HL-60/S4 treated with retinoic acid at 250 ng/mL for 4 days and 3 days (cell line): Measurements from ENCODE around the gene NLRP8.
"Not testable (repeated sequence)": the region's sequence is repeated elsewhere in the genome, so short reads cannot be mapped to it uniquely, and the experiment has no call there.

ENCODE experiments used
- in situ Hi-C: fragments of 300-500 bp; cut with MboI; formaldehyde crosslinking; loops from 2 replicates; pipeline ENCODE4 v1.7.0; 2022; ENCODE audit warnings: low sequenced_read_pairs

NLRP8 gene

GRCh38 chr19:55947532-55947931 is at the start of gene NLRP8:
Gene NLRP8 (plus strand): TSS chr19:55947832.
- in situ Hi-C loops: no loop called here

DNA sequence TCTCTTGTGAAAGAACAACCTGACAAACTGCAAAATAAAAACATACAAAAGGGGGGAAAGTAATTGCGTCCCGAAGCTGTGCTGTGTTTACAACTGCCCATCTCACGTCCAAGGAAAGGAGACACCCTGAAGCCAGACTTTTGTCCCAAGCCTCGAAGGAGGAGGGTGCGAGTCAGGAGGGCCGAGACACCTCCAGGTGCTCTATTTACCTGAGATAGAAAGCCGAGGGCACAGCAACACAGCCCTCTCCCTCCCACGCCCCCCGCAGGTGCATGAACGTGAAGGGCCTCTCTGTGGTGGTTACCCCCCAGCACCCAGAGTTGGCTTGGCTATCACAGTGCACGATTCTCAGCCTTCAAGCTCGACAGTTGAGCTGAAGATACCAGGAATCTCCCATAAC is 48.7 kb upstream of the NLRP8 start:
- in situ Hi-C loops: no loop called here

- in situ Hi-C loops: no loop called here
Observed at GRCh38 chr19:55901369-55902079, 46.1 kb upstream of the NLRP8 start.

DNA sequence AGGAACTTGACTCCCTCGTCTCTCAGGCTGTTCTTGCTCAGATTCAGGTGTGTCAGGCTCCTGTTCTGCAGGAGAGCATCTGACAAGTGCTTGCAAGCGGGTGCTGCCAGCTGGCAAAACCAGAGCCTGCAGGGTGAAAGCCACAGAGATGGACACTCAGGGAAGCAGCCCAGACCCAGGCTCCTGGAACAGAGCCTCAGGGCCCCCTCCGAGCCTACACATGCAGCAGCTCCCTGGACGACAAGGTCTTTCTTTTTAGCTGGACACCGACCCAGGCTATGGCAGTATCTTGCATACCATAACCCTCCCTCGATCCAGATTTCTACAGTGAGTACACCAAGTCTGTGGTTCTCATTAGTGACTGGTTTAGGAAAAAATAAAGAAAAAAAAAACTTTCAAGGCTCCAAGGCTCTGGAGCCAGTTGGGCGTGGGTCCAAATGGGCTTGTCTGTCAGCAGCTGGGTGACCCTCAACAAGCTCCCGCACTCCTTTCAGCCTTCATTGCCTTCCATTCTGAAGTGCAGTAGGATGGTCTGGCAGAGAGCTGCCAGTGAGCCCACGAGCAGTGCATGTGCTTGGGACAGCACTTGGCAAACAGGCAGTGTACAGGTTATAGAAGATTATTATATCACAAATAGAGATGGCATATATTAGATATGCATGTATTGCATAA is 45.4 kb upstream of the NLRP8 start:
- in situ Hi-C loops: no loop called here

- in situ Hi-C loops: no loop called here
Observed at GRCh38 chr19:55907286-55907685, 40.3 kb upstream of the NLRP8 start.

DNA sequence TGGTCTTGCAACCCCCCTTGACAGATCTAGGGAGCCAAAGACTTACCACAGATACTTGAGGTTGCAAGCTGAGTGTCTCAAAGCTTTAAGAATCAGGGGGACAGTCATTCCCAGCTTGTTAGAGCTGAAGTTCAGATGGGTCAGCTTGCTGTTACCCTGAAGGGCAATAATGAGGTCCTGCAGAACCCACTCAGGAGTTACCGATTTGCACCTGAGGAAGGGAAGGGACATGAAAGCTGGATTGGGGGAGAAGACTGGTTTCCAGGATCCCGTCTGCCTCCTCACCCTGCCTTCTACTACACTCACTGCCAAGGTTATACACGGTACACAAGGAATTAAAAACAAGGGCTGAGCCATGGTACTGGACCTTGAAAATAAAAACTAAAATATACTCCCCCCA is 39.9 kb upstream of the NLRP8 start:
- in situ Hi-C loops: no loop called here

DNA sequence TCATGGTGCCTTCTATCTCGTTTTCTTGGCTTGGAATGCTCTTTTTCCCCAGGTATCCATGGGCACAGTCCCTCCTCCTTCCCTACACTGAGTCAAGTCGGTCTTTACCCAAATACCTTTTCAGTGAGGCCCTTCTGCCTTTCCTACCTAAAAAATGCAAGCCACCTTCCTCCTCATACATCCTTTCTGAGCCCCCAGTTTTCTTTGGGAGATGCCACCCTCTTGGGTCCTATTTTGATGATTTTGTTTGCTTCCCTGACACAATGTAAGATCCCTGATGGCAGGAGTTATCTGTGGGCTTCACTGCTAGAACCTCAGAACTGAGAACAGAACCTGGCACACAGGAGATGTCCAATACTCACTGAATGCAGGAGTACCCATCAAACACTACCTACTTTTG is 37.8 kb upstream of the NLRP8 start:
- in situ Hi-C loops: no loop called here

DNA sequence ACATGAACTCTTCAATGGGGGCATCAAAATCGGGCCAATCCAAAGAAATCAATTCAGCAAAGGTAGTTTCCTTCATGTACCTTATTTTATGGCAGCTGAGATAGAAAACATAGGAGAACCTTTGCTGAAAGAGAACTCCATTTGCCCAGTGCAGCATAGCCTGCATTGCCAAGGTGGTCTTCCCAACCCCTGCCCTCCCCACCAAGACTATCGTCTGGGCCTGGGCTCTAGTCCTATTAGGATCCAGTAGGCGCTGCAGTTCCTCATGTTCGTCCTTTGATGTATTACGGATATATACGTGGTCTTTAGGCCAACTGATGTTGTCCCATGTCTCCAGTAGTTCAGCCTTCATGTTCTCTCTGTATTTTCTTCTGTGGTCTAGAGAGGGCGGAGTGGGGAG is 34.7 kb upstream of the NLRP8 start:
- in situ Hi-C loops: no loop called here

- in situ Hi-C loops: no loop called here
Observed at GRCh38 chr19:55913643-55914268, 33.9 kb upstream of the NLRP8 start.

- in situ Hi-C loops: no loop called here
Observed at GRCh38 chr19:55923556-55923955, 24.1 kb upstream of the NLRP8 start.

DNA sequence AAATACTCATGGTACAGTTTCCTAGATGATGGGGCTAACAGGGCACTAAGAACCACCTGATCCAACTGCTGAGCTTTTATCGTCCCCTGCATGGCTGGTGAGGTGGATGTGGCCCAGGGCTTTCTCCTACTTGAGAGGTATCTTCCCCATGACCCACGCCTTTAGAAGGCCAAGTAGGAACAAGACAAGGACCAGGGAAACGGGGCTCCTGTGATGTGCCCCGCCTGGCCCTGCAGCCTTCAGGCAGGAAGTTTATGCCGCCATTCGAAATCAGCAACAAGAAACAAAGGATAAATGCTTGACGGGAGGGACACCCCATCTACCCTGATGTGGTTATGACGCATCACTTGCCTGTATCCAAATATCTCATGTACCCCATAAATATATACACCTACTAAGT is 19.6 kb upstream of the NLRP8 start:
- in situ Hi-C loops: no loop called here

DNA sequence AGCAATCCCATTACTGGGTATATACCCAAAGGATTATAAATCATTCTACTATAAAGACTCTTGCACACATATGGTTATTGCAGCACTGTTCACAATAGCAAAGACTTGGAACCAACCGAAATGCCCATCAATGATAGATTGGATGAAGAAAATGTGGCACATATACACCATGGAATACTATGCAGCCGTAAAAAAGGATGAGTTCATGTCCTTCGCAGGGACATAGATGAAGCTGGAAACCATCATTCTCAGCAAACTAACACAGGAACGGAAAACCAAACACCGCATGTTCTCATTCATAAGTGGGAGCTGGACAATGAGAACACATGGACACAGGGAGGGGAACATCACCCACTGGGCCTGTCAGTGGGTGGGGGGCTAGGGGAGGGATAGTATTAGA is 18.4 kb upstream of the NLRP8 start:
- in situ Hi-C loops: not testable (repeated sequence)

DNA sequence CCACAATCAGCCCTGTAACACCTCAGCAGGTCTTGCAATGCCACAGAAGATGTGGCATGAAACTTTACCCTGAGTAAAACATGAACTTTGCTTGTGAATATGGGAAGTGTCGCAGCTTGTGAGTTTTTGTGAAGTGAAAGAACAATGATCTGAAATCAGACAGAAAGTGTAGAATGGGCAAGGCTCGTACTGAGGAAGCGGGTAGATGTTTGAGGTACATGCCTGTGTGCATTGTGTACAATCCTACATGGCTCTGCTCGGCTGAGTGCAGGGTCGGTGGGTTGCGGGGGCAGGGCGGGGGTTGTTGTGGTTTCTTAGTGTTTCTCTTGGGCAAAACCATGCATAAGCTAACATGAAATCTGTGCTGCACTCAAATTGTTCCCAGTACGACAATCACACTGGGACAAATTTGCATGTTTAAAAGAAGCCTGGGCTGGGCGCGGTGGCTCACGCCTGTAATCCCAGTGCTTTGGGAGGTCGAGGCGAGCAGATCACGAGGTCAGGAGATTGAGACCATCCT is 16.6 kb upstream of the NLRP8 start:
- in situ Hi-C loops: no loop called here

GRCh38 chr19:55931936-55932386 is 15.7 kb upstream of the NLRP8 start, which contains the start of gene NLRP13:
Gene NLRP13 (minus strand): TSS chr19:55932336. CDS start chr19:55932311, 25 bp downstream.
- in situ Hi-C loops: no loop called here

DNA sequence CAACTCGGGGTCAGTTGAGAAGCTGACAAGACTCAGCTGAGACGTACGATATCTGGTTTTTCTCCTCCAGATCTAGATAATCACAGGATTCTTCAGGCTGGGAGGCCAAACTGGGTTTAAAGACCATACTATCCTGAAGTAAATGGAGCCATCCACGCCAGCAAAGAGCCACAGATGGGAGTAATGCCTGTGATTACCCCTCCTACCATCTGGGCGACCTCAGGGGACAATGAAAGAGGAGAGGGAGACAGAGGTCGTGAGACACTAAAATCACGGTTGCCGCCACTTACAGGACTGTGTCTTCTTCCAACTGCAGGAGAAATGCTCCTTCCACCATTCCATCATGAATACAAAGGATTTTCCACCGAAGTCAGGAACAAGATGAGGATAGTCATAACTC is 12.4 kb upstream of the NLRP8 start:
- in situ Hi-C loops: no loop called here

- in situ Hi-C loops: no loop called here
Observed at GRCh38 chr19:55939206-55939605, 8.4 kb upstream of the NLRP8 start.

GRCh38 chr19:55940306-55940705 is 7.3 kb upstream of the NLRP8 start:
- in situ Hi-C loops: no loop called here

DNA sequence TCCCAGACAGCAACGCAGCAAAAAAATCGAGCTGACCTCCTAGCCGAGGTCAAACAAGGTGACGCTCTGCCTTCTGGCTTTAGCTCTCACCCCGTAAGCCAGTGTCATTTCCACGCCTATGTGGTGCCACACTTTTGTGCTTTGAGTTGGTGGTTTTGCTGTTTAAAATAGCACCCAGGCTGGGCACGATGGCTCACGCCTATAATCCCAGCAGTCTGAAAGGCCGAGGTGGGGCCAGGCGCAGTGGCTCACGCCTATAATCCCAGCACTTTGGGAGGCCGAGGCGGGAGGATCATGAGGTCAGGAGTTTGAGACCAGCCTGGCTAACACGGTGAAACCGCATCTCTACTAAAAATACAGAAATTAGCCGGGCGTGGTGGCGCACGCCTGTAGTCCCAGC is 2.9 kb downstream of the NLRP8 start:
- in situ Hi-C loops: not testable (repeated sequence)

GRCh38 chr19:55956431-55956830 is 8.8 kb downstream of the NLRP8 start:
- in situ Hi-C loops: no loop called here

GRCh38 chr19:55958356-55958755 is 10.7 kb downstream of the NLRP8 start:
- in situ Hi-C loops: no loop called here

GRCh38 chr19:55959996-55960675 is 12.5 kb downstream of the NLRP8 start:
- in situ Hi-C loops: no loop called here
